Smooth muscle cell (in vitro differentiated cells): ENCODE results near the gene CCNY. TPM values are rescaled to one million over a fixed set of nuclear protein-coding genes. Genes with fewer than 3 reads are reported as not detected.

Experiments
- DNase-seq: peaks from one replicate; lab custom pipeline; 2025; ENCODE audit not compliant: unreplicated experiment; lab: John Stamatoyannopoulos, UW
- H2AFZ ChIP-seq: fragments of 200-600 bp; sonication (generic); 2 replicates; pipeline ENCODE4 v1.6.0; 2016; ENCODE audit warnings: antibody characterized with exemption, low read depth, mild to moderate bottlenecking
- H3F3A ChIP-seq: fragments of 200-600 bp; sonication (generic); 2 replicates; pipeline ENCODE4 v1.6.0; 2017; ENCODE audit warnings: antibody characterized with exemption, low read depth
- H3K27ac ChIP-seq: fragments of 200-600 bp; sonication (generic); 2 replicates; pipeline ENCODE4 v1.5.1; 2016; ENCODE audit warnings: low read depth, mild to moderate bottlenecking
- H3K27me3 ChIP-seq: fragments of 200-600 bp; sonication (generic); 2 replicates; pipeline ENCODE4 v1.6.1; 2016; ENCODE audit warnings: low read depth, mild to moderate bottlenecking
- H3K36me3 ChIP-seq: fragments of 200-600 bp; sonication (generic); 2 replicates; pipeline ENCODE4 v1.5.1; 2016; ENCODE audit warnings: low read depth
- H3K4me1 ChIP-seq: fragments of 200-600 bp; sonication (generic); 2 replicates; pipeline ENCODE4 v1.5.1; 2016; ENCODE audit warnings: low read depth
- H3K4me2 ChIP-seq: fragments of 200-600 bp; sonication (generic); 2 replicates; pipeline ENCODE4 v1.6.0; 2016; ENCODE audit warnings: mild to moderate bottlenecking
- H3K4me3 ChIP-seq: fragments of 200-600 bp; sonication (generic); 2 replicates; pipeline ENCODE4 v1.5.1; 2016; ENCODE audit warnings: mild to moderate bottlenecking
- H3K79me2 ChIP-seq: fragments of 200-600 bp; sonication (generic); 2 replicates; pipeline ENCODE4 v1.6.0; 2016; ENCODE audit warnings: low read depth, mild to moderate bottlenecking
- H3K9ac ChIP-seq: fragments of 200-600 bp; sonication (generic); 2 replicates; pipeline ENCODE4 v1.6.0; 2016; ENCODE audit warnings: low read depth
- H3K9me3 ChIP-seq: fragments of 200-600 bp; sonication (generic); replicated peaks from 2 replicates; pipeline ENCODE4 v1.5.1; 2016; ENCODE audit warnings: low read depth
- H4K20me1 ChIP-seq: fragments of 200-600 bp; sonication (generic); 2 replicates; pipeline ENCODE4 v1.6.0; 2016; ENCODE audit warnings: low read depth
- WGBS: methylation state at CpG from one replicate; pipeline ENCODE4 v1.1.7; 2016; ENCODE audit warnings: low lambda C conversion rate; 5-methylcytosine and 5-hydroxymethylcytosine counted together
- polyA plus RNA-seq: library from polyadenylated mRNA; unstranded; fragments of >200 nt; fragmentation: Nextera tagmentation; extraction: Ambion mirVana; gene quantifications from 2 replicates; pipeline ENCODE4 v1.2.1, GENCODE V29; 2016
- total RNA-seq: library from RNA; depleted of rRNA; stranded (reverse); fragments of >200 nt; gene quantifications from 2 replicates; pipeline ENCODE4 v1.2.3, GENCODE V29; 2014
- TF ChIP-seq, protein P1 (sequence below): fragments of 200-600 bp; sonication (generic); IDR thresholded peaks from 2 replicates; pipeline ENCODE4 v1.5.1; 2017; ENCODE audit warnings: borderline replicate concordance, mild to moderate bottlenecking, antibody characterized with exemption; ENCODE audit not compliant: insufficient read depth, poor library complexity, severe bottlenecking

CCNY gene
- total and polyA plus RNA-seq, 2 experiments from 2014 or later = 46.9 to 57.5 TPM

DNA sequence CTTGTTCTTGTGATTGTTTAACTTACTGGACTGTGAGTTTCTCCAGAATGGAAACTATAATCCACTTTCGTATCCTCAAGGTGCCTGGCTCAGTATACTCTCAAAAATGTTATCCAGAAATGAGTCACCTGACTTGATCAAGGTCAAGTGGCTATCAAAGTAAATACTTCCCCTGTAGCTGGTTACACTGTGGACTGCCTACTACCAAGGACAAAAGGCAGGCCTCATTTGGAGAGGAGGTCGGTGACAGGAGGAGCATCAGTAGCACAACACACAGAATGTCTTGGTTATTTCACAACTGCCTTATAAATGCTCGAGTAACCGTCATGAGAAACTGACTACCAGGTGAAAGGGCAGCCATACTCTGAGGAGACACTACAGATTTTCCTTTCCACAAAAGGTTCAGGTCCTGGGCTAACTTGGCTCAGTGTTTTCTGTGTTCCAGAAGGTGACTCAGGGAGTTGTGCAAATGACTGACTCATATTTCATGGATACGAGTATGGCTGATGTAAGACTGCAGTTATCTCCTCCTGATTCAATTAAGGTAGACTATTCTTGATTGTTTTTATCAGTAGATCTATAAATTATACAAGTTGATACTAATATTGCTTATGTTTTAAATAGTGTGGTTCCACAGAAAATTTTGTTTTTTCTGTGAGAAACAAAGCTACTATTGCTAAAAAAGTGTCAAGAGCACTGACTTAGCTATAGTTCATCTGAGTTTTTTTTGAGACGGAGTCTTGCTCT is 4.2 kb upstream of the CCNY start:
- 59% methylated on average over 6 of the region's 6 CpGs for WGBS
- Histone ChIP-seq H3K27ac (peak overlapping the region; percentile 91), H3K4me1 (peaks cover 24% of the 10 kb centered on the region), H3K79me2 (peaks cover 59% of the 10 kb centered on the region), H3K9me3 (no peaks in the 10 kb centered on the region), H3K27me3 (no peaks in the 10 kb centered on the region), H3K9ac (peak overlapping the region; percentile 58), H4K20me1 (peaks cover 25% of the 10 kb centered on the region), H3K4me2 (peak overlapping the region; percentile 6), H3K4me3 (no peak overlapping the region), H3K36me3 (no peaks in the 10 kb centered on the region), H3F3A (peaks cover 9% of the 10 kb centered on the region), H2AFZ (no peak overlapping the region)
- TF ChIP-seq, protein P1, sequence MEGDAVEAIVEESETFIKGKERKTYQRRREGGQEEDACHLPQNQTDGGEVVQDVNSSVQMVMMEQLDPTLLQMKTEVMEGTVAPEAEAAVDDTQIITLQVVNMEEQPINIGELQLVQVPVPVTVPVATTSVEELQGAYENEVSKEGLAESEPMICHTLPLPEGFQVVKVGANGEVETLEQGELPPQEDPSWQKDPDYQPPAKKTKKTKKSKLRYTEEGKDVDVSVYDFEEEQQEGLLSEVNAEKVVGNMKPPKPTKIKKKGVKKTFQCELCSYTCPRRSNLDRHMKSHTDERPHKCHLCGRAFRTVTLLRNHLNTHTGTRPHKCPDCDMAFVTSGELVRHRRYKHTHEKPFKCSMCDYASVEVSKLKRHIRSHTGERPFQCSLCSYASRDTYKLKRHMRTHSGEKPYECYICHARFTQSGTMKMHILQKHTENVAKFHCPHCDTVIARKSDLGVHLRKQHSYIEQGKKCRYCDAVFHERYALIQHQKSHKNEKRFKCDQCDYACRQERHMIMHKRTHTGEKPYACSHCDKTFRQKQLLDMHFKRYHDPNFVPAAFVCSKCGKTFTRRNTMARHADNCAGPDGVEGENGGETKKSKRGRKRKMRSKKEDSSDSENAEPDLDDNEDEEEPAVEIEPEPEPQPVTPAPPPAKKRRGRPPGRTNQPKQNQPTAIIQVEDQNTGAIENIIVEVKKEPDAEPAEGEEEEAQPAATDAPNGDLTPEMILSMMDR = no peak
- no peak for DNase-seq

DNA sequence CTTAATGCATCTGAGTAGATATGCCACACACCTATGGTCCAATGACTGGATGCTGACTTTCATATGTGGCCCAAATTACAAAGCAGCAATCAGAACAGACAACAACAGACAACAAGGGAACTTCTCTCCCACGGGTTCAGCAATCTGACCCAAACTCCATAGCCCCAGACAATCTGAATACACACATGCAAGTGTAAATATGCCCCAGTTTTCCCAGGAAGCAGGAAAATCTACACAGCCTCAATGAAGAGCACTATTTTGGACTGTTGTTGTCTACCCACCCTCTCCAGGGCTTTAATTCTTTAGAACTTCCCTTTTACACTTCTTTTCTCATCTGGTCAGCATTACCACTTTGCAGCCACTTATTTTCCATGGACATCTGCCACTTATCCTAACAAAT is 2.0 kb upstream of the CCNY start:
- Histone ChIP-seq H3K36me3 (no peaks in the 10 kb centered on the region), H3K27ac (peak overlapping the region; percentile 59), H3K27me3 (no peaks in the 10 kb centered on the region), H3K9me3 (no peaks in the 10 kb centered on the region), H2AFZ (no peak overlapping the region), H3K4me1 (peaks cover 24% of the 10 kb centered on the region), H4K20me1 (peaks cover 31% of the 10 kb centered on the region), H3K4me3 (no peak overlapping the region), H3K79me2 (peaks cover 63% of the 10 kb centered on the region), H3K9ac (no peak overlapping the region), H3K4me2 (peak overlapping the region; percentile 88), H3F3A (peaks cover 9% of the 10 kb centered on the region)
- 96% methylated on average over 1 of the region's 1 CpG for WGBS
- TF ChIP-seq, protein P1 = no peak
- no peak for DNase-seq

DNA sequence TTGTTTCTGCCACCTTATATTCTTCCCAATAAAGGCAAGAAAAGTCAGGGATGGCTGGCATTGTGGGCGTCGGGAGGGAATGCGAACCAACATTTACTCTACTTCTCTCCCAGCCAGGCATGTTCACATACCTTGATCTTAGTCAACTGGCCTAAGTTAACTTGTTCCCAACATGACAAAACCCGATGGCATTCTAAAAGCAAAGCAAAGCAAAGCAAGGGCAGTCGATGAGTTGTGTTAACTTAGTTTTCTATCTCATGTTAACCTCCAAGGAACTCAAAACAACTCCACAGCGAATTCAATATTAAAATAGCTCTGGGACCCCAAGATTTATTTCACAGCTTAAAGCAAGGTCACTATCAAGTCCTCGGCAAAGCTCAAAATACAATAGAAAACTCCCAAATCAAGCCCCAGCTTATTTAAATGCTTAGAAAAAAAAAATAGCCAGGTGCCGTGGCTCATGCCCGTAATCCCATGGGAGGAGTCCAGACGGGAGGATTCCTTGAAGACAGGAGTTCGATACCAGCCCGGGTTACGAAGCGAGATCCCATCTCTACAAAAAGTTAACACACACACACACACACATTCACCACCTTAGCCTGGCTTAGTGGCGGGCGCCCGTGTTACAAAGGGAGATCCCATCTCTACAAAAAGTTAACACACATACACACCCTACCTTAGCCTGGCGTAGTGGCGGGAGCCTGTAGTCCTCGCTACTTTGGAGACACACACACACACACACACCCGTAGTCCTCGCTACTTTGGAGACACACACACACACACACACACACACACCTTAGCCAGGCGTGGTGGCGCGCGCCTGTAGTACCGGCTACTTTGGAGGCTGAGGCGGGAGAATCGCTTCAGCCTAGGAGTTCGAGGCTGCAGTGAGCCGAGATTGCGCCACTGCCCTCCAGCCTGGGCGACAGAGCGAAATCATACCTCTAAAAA is 901 bp upstream of the CCNY start:
- Histone ChIP-seq H4K20me1 (peaks cover 38% of the 10 kb centered on the region), H3K4me3 (peak overlapping the region; percentile 88), H2AFZ (peak overlapping the region; percentile 59), H3F3A (peaks cover 9% of the 10 kb centered on the region), H3K4me1 (peaks cover 17% of the 10 kb centered on the region), H3K4me2 (peak overlapping the region; percentile 88), H3K27ac (peak overlapping the region; percentile 59), H3K9ac (peak overlapping the region; percentile 78), H3K79me2 (peaks cover 66% of the 10 kb centered on the region), H3K27me3 (no peaks in the 10 kb centered on the region), H3K9me3 (no peaks in the 10 kb centered on the region), H3K36me3 (no peaks in the 10 kb centered on the region)
- no peak for DNase-seq
- 40% methylated on average over 34 of the region's 34 CpGs for WGBS
- TF ChIP-seq, protein P1 = no peak
